ENCODE measurements around the gene NCAM1.

- TF ChIP-seq, protein P1, sequence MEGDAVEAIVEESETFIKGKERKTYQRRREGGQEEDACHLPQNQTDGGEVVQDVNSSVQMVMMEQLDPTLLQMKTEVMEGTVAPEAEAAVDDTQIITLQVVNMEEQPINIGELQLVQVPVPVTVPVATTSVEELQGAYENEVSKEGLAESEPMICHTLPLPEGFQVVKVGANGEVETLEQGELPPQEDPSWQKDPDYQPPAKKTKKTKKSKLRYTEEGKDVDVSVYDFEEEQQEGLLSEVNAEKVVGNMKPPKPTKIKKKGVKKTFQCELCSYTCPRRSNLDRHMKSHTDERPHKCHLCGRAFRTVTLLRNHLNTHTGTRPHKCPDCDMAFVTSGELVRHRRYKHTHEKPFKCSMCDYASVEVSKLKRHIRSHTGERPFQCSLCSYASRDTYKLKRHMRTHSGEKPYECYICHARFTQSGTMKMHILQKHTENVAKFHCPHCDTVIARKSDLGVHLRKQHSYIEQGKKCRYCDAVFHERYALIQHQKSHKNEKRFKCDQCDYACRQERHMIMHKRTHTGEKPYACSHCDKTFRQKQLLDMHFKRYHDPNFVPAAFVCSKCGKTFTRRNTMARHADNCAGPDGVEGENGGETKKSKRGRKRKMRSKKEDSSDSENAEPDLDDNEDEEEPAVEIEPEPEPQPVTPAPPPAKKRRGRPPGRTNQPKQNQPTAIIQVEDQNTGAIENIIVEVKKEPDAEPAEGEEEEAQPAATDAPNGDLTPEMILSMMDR (IDR thresholded peaks at IDR 0.05): no peak
- TF ChIP-seq POLR2AphosphoS5 (IDR thresholded peaks at IDR 0.05): no peak
These were observed 14.4 kb upstream of the NCAM1 start for GRCh38 chr11:112946866-112947265.
